ENCODE data around the gene RALGAPA2. TPM values are rescaled to one million over a fixed set of nuclear protein-coding genes. Genes with fewer than 3 reads are reported as not detected.

Gene RALGAPA2
- total RNA-seq, 1 experiment from 2014 or later = 10.8 TPM

- Histone ChIP-seq H4K20me1 (ENCODE audit: insufficient read depth) (no peaks in the 10 kb centered on the region), H3K9me3 (ENCODE audit: control insufficient read depth in 1 of 2, insufficient read depth in 1 of 2, low read depth in 1 of 2, low read length in 2 of 2) (no peaks in the 10 kb centered on the region), H3K27me3 (ENCODE audit: insufficient read depth, low read length) (no peaks in the 10 kb centered on the region), H3K4me3 (replicated peaks in 1 of 2; ENCODE audit: low read depth in 1 of 2, low read length in 2 of 2) (no peak overlapping the region), H3K9ac (ENCODE audit: low read length) (no peak overlapping the region), H3K9me2 (ENCODE audit: insufficient read depth) (no peaks in the 10 kb centered on the region), H2AFZ (ENCODE audit: low read depth, low read length, poor library complexity, severe bottlenecking) (no peak overlapping the region), H3K4me2 (ENCODE audit: low read length) (no peak overlapping the region), H3K4me1 (ENCODE audit: control insufficient read depth in 1 of 2, insufficient read depth in 2 of 2, low read length in 2 of 2) (peaks cover 0 to 2% of the 10 kb centered on the region in 2 experiments; a peak in 3 of 4 replicates), H3K79me2 (ENCODE audit: insufficient read depth, low read length) (no peaks in the 10 kb centered on the region), H3K27ac (ENCODE audit: low read depth, low read length) (no peak overlapping the region), H3K36me3 (ENCODE audit: control insufficient read depth in 1 of 2, insufficient read depth in 2 of 2, low read length in 2 of 2) (no peaks in the 10 kb centered on the region)
- DNase-seq (ENCODE audit: low read depth, low spot score) (no peak), ATAC-seq (no peak)
- no peak for TF ChIP-seq RAD21 (IDR thresholded peaks at IDR 0.05; ENCODE audit: low read depth)
- TF ChIP-seq MAX (IDR thresholded peaks at IDR 0.05) = no peak
- TF ChIP-seq YY1 (IDR thresholded peaks at IDR 0.05; ENCODE audit: extremely low read depth, insufficient replicate concordance, low read depth, low read length) = no peak
- TF ChIP-seq ATF3 (IDR thresholded peaks at IDR 0.05) = no peak
- no peak for TF ChIP-seq JUND (IDR thresholded peaks at IDR 0.05)
- no peak for TF ChIP-seq ZBTB33 (IDR thresholded peaks at IDR 0.05; ENCODE audit: extremely low read depth, insufficient replicate concordance, low read length)
- no peak for TF ChIP-seq ZFX (IDR thresholded peaks at IDR 0.05)
- no peak for TF ChIP-seq SRF (IDR thresholded peaks at IDR 0.05; ENCODE audit: low read depth)
- no peak for TF ChIP-seq CBX3 (IDR thresholded peaks at IDR 0.05; ENCODE audit: low read depth)
- no peak for TF ChIP-seq EGR1 (IDR thresholded peaks at IDR 0.05; ENCODE audit: low read depth)
- TF ChIP-seq ELF1 (IDR thresholded peaks at IDR 0.05; ENCODE audit: borderline replicate concordance, low read depth) = no peak
- ChIA-PET RAD21 (ENCODE audit: low non-redundant PET in 1 of 2, low total read pairs in 2 of 2, uncharacterized antibody in 2 of 2, unreplicated experiment in 2 of 2) (no interaction called here), POLR2A (no interaction called here), CTCF (no interaction called here)
- intact Hi-C loops (cut with micrococcal nuclease) = no loop called here
- BruUV-seq (replicated peaks) = no TSS peak
These were observed 6.2 kb downstream of the RALGAPA2 start for GRCh38 chr20:20706285-20706684.

Data from HCT116 (cell line).